Activated B cell treated with CpG ODN at 0.5 μM for 24 hours (primary cell): ENCODE measurements around the gene SAMM50. TPM values are rescaled to one million over a fixed set of nuclear protein-coding genes. Genes with fewer than 3 reads are reported as not detected.

Experiments used
- ATAC-seq: fragments of 200-7000 bp; cut with Tn5 transposase; one replicate; pipeline ENCODE4 v1.10.0; 2021; ENCODE audit warnings: low read depth, mild to moderate bottlenecking, moderate library complexity
- CTCF ChIA-PET: fragments of 350-600 bp; sonication (Branson Sonifier 250); formaldehyde crosslinking; loops from one replicate; lab custom pipeline; 2021; ENCODE audit warnings: antibody characterized with exemption; lab: Charles Lee
- POLR2A ChIA-PET: fragments of 350-600 bp; sonication (Branson Sonifier 250); formaldehyde crosslinking; loops from one replicate; lab custom pipeline; 2021; ENCODE audit warnings: antibody characterized with exemption; lab: Charles Lee
- DNase-seq: peaks from one replicate; pipeline ENCODE4 v3.0.0; 2022
- H3K27ac Mint-ChIP-seq: one replicate; pipeline ENCODE4 v1.8.0; 2020; ENCODE audit warnings: mixed read lengths
- H3K27me3 Mint-ChIP-seq: one replicate; pipeline ENCODE4 v1.8.0; 2021; ENCODE audit warnings: mixed read lengths
- H3K36me3 Mint-ChIP-seq: one replicate; pipeline ENCODE4 v1.8.0; 2021; ENCODE audit warnings: low read depth, mixed read lengths
- H3K4me1 Mint-ChIP-seq: one replicate; pipeline ENCODE4 v1.8.0; 2021; ENCODE audit warnings: mixed read lengths
- H3K4me3 Mint-ChIP-seq: one replicate; pipeline ENCODE4 v1.8.0; 2020; ENCODE audit warnings: mild to moderate bottlenecking, mixed read lengths
- H3K9me3 Mint-ChIP-seq: one replicate; pipeline ENCODE4 v1.8.0; 2020; ENCODE audit warnings: mixed read lengths
- intact Hi-C: fragments of 100-400 bp; cut with micrococcal nuclease; formaldehyde crosslinking; loops from one replicate; pipeline ENCODE4 v1.15.1; 2024
- total RNA-seq: library from RNA; stranded (reverse); gene quantifications from 2 replicates; pipeline ENCODE4 v1.2.3, GENCODE V29; 2022
- TF ChIP-seq, protein P1 (sequence below): fragments of 200-600 bp; IDR thresholded peaks from one replicate; pipeline ENCODE4 v1.8.0; 2022; ENCODE audit warnings: antibody characterized with exemption, mild to moderate bottlenecking

Gene SAMM50
- total RNA-seq, 1 donor from 2014 or later, result 51.2 TPM

DNA sequence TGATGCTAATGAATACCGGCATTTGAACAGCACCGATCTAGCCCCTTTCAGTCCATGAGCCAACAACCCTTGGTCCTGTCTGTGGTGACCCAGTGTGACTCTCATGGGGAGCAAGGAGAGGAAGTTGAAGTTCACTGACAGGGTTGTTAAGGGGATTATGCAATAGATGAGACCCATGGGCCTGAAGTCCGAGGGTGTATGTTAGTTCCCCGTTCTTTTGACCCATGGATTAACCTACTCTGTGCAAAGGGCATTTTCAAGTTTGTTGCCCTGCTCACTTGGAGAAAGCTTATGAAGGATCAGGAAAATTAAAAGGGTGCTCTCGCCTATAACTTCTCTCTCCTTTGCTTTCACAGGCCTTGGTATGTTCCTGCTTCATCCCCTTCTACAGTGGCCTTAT lies 26.8 kb upstream of the SAMM50 start:
- no peaks in the 10 kb centered on the region for H3K9me3 Mint-ChIP-seq
- intact Hi-C loops, result no loop called here
- DNase-seq (no peak), ATAC-seq (no peak)
- no peaks in the 10 kb centered on the region for H3K36me3 Mint-ChIP-seq
- TF ChIP-seq, protein P1, sequence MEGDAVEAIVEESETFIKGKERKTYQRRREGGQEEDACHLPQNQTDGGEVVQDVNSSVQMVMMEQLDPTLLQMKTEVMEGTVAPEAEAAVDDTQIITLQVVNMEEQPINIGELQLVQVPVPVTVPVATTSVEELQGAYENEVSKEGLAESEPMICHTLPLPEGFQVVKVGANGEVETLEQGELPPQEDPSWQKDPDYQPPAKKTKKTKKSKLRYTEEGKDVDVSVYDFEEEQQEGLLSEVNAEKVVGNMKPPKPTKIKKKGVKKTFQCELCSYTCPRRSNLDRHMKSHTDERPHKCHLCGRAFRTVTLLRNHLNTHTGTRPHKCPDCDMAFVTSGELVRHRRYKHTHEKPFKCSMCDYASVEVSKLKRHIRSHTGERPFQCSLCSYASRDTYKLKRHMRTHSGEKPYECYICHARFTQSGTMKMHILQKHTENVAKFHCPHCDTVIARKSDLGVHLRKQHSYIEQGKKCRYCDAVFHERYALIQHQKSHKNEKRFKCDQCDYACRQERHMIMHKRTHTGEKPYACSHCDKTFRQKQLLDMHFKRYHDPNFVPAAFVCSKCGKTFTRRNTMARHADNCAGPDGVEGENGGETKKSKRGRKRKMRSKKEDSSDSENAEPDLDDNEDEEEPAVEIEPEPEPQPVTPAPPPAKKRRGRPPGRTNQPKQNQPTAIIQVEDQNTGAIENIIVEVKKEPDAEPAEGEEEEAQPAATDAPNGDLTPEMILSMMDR, result no peak
- H3K27me3 Mint-ChIP-seq, result peaks cover 20% of the 10 kb centered on the region
- POLR2A ChIA-PET, result no interaction called here
- CTCF ChIA-PET, result no interaction called here
- H3K27ac Mint-ChIP-seq, result no peak overlapping the region
- no peak overlapping the region for H3K4me3 Mint-ChIP-seq
- peaks cover 2% of the 10 kb centered on the region for H3K4me1 Mint-ChIP-seq

DNA sequence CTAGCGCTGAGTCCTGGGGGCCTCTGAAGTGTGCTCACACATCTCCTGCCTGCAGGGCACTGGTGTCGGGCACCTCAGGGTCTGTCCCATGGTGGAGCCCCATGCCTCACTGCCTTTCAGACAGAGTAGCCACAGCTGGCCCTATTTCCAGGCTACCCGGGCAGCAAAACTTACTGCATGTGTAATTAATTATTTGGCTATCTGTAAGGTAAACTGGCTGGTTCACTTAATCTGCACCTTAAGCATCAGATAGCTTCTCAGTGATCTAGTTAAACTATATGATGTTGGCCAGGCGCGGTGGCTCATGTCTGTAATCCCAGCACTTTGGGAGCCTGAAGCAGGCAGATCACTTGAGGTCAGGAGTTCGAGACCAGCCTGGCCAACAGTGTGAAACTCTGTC lies 26.3 kb upstream of the SAMM50 start:
- H3K9me3 Mint-ChIP-seq, result no peaks in the 10 kb centered on the region
- intact Hi-C loops, result no loop called here
- TF ChIP-seq, protein P1, result no peak
- H3K27ac Mint-ChIP-seq, result no peak overlapping the region
- H3K4me1 Mint-ChIP-seq, result peaks cover 2% of the 10 kb centered on the region
- CTCF ChIA-PET, result no interaction called here
- H3K4me3 Mint-ChIP-seq, result no peak overlapping the region
- no peaks in the 10 kb centered on the region for H3K36me3 Mint-ChIP-seq
- no peak for ATAC-seq
- POLR2A ChIA-PET, result no interaction called here
- H3K27me3 Mint-ChIP-seq, result peaks cover 23% of the 10 kb centered on the region
- DNase-seq, result no peak

DNA sequence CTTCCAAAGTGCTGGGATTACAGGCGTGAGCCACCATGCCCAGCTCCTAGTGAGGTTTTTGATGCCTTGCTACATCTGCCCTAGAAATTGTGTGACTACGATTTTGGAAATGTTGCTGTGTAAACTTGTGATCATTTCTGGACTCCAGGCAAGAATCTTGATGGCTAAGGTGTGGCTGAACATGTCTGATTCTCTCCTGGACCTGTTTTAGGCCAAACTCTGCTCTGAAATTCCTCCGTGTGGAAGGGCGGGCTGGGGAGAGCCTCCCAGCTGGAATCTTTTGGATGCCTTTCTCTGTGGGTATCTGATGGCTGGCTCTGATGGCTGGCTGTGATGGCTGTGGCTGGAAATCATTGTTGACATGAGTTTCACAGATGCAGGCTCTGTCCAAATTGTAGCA lies 23.5 kb upstream of the SAMM50 start:
- TF ChIP-seq, protein P1, result no peak
- ATAC-seq (no peak), DNase-seq (no peak)
- H3K36me3 Mint-ChIP-seq, result no peaks in the 10 kb centered on the region
- H3K4me1 Mint-ChIP-seq, result no peaks in the 10 kb centered on the region
- H3K4me3 Mint-ChIP-seq, result no peak overlapping the region
- ChIA-PET POLR2A (no interaction called here), CTCF (no interaction called here)
- intact Hi-C loops, result no loop called here
- no peak overlapping the region for H3K27ac Mint-ChIP-seq
- H3K9me3 Mint-ChIP-seq, result no peaks in the 10 kb centered on the region
- H3K27me3 Mint-ChIP-seq, result peaks cover 23% of the 10 kb centered on the region

DNA sequence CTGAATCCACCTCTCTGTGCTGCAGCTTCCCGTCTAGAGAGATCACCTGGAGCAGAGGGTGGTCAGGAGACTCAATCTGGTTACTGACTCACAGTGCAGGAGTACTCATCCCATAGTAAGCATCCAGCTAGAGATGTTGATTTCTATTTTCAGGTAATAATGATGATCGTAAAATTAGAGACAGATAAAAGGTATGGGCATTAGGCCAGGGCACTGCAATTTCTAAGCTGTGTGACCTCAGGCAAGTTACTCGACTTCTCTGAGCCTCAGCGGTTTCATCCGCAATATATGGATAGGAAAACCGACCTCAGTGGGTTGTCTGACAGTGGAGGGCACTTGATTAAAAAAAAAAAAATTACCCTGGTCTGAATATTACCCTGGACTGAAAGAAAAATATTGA lies 13.8 kb upstream of the SAMM50 start:
- Mint-ChIP-seq H3K4me3 (no peak overlapping the region), H3K4me1 (no peaks in the 10 kb centered on the region), H3K9me3 (no peaks in the 10 kb centered on the region), H3K27me3 (peaks cover 23% of the 10 kb centered on the region), H3K36me3 (no peaks in the 10 kb centered on the region), H3K27ac (no peak overlapping the region)
- intact Hi-C loops, result no loop called here
- TF ChIP-seq, protein P1, result no peak
- no peak for DNase-seq
- ChIA-PET POLR2A (no interaction called here), CTCF (no interaction called here)
- no peak for ATAC-seq

DNA sequence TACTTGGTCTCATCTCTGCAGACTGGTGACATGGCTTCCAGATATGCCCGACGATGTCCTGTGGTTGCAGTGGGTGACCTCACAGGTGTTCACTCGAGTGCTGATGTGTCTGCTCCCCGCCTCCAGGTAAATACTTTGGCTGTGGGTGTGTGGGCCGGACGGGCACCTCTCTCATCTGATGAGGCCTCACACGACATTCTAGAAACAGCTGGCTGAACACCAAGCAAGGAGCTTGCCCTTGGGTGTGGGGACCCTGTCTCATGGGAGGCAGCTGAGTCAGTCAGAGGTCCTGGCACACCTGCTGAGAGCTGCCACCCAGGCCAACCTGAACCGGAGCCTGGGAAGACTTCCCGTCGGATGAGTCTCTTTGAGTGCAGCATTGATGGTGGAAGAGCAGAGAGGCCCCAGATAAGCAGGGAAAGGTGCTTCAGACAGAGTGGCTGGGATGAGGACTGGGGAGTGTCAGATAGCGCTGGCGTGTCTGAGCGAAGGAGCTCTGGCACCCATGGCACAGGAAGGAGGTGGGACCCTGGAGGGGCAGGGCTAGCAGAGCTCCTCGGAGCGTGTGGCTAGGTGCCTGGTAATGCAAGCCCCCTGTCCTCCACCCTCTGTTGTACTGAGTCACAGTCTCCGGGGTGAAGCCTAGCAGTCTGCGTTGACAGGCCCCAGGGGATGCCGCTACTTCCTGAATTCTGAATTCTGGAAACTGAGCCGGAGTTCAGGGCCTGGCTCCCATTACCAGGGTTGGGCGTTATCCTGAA lies 10.4 kb upstream of the SAMM50 start:
- ATAC-seq, result no peak
- no peak overlapping the region for H3K27ac Mint-ChIP-seq
- no peak overlapping the region for H3K4me3 Mint-ChIP-seq
- CTCF ChIA-PET, result interaction anchor here (1.6 to 2.6 kb wide), 2 partner anchors 10 to 62 kb away, joined by 4 to 18 read pairs; partner anchors contain the start of gene SAMM50
- H3K4me1 Mint-ChIP-seq, result no peaks in the 10 kb centered on the region
- peaks cover 15% of the 10 kb centered on the region for H3K27me3 Mint-ChIP-seq
- POLR2A ChIA-PET, result interaction anchor here (1.9 kb wide), 1 partner anchor 10 kb away, joined by 12 read pairs; the partner anchor contains the start of gene SAMM50
- TF ChIP-seq, protein P1, result no peak
- intact Hi-C loops, result no loop called here
- DNase-seq, result no peak
- no peaks in the 10 kb centered on the region for H3K9me3 Mint-ChIP-seq
- H3K36me3 Mint-ChIP-seq, result no peaks in the 10 kb centered on the region
